Motor neuron (in vitro differentiated cells): ENCODE data around the gene ATG3. TPM values are rescaled to one million over a fixed set of nuclear protein-coding genes. Genes with fewer than 3 reads are reported as not detected.
"Not testable (repeated sequence)": the region's sequence is repeated elsewhere in the genome, so short reads cannot be mapped to it uniquely, and the experiment has no call there.

Experiments
- ATAC-seq, 8 experiments: fragments of 200-7000 bp; cut with Tn5 transposase; replicated peaks in 6 of 8; 2 replicates each; pipeline ENCODE4 v1.8.0; 2021; ENCODE audit warnings: mild to moderate bottlenecking in 8 of 8, moderate library complexity in 8 of 8
- H3K27ac ChIP-seq, 2 donors: fragments of 250-450 bp; sonication (Bioruptor Pico); 2 replicates each; pipeline ENCODE4 v1.9.0; 2021; ENCODE audit warnings: antibody characterized with exemption in 2 of 2, mild to moderate bottlenecking in 2 of 2, moderate library complexity in 1 of 2
- H3K4me1 ChIP-seq, 2 donors: fragments of 250-450 bp; sonication (Bioruptor Pico); replicated peaks in 1 of 2; 2 replicates each; pipeline ENCODE4 v1.6.1; 2021; ENCODE audit warnings: antibody characterized with exemption in 2 of 2, mild to moderate bottlenecking in 2 of 2, moderate library complexity in 1 of 2
- H3K4me3 ChIP-seq, 5 donors: fragments of 250-450 bp; sonication (Bioruptor Pico); 2 replicates each; pipeline ENCODE4 v1.9.0; 2021; ENCODE audit warnings: antibody characterized with exemption in 5 of 5, mild to moderate bottlenecking in 5 of 5, moderate library complexity in 4 of 5
- WGBS, 10 experiments: fragments of 450-650 bp; shearing (Covaris generic); methylation state at CpG; one replicate each; pipeline ENCODE4 v1.0.0; 2022; 5-methylcytosine and 5-hydroxymethylcytosine counted together
- in situ Hi-C, 9 experiments: fragments of 400-800 bp; cut with MboI; loops; one replicate each; pipeline ENCODE4 v1.15.0; 2021; ENCODE audit warnings: low sequenced_read_pairs in 9 of 9, low pct_unique_long_range_greater_than_20kb in 2 of 9; ENCODE audit not compliant: unreplicated experiment in 9 of 9
- total RNA-seq, 8 experiments: library from RNA; unstranded; fragments of 300-600 nt; gene quantifications; 2 replicates each; pipeline versions ENCODE4 v1.2.3 to v1.2.4, GENCODE V29; 2022

The ATG3 gene
- total RNA-seq, 8 experiments from 2014 or later: 37.0 to 66.2 (median 48.8) TPM

DNA sequence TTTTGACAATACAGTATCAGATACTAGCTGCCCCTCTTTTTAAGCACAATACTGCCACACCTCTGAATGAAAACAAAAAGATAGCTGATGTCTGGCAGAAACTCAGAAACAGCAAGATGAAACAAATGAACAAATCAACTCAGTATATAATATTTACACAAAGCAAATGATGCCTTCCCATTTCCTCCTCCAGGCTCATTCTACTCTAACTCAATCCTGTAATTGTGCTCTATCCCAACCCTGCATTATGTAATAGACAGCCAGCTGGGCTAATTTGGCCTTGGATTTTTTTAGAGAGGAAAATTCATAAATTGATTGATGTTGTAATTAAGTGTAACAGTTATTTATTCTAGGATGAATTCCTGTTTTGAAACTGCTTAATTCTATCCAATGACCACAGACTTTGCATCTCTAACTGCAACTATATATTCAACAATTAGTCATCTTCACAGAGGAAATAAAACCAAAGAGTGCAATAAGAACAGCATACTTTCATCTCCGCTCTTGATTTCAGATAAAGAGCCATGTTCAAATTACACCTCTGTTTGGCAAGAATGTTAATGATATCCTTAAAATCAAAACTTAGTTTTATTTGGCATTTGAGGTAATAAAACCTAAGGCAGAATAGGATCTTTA is 6.1 kb downstream of the ATG3 start:
- 50 to 100% (median 100%) methylated on average over 1 of the region's 1 CpG; no CpG with 5 or more reads in 1 of the 10 experiments for WGBS, 10 experiments
- peak in 1 of 8 experiments; percentile 31 for ATAC-seq

DNA sequence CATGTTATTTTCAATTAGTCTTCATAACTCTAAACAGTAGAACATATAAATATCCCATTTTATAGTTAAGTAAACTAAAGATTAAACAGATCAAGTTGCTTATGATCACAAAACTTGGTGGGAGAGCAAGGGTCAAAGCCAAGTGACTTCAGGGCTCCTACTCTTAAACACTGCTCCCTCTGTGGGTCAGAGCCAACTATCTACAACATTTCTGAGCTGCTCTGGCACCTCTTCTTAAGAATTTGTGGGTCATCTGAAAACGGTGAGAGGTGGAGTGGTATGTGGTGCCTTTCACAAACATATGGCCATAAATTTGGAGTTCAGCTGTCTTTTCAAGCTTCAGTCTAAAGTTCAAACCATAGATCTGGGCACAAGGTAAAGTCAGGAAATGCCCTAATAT is 10.9 kb downstream of the ATG3 start:
- no peak for ATAC-seq
- in situ Hi-C loops: no loop called here
- H3K27ac ChIP-seq: no peak overlapping the region

More for the DNA sequence above, 6.1 kb downstream of the ATG3 start:
- in situ Hi-C loops: no loop called here
- Histone ChIP-seq H3K4me1 (peaks cover 0 to 7% of the 10 kb centered on the region in 2 donors), H3K27ac (no peak overlapping the region), H3K4me3 (no peak overlapping the region)

DNA sequence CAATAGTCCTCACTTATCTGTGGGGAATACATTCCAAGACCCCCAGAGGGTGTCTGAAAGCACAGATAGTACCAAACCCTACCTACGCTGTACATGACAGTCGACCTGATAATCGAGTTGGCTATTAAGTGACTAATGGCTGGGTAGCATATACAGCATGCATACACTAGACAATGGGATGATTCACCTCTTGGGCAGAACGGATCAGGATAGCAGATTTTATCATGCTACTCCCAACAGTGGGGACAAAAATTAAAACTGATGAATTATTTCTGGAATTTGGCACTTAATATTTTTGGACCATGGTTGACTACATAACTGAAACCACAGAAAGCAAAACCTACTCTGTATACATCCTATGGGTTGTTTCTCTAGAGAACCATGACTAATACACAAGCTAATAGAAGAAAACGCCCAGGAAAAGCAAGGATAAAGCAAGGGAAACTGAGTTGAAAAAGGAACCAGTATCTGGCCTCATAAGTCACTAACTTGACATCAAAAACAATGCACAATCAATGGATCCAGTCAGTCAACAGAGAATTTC is 15.5 kb downstream of the ATG3 start:
- in situ Hi-C loops: loop anchor here in 2 of 9 experiments (25.0 kb wide), 2 partner anchors 259 to 434 kb away; partner anchors contain the start of gene SLC9C1 (in 1 of the 2)

More for the DNA sequence above, 10.9 kb downstream of the ATG3 start:
- WGBS, 10 experiments: 0 to 80% (median 13%) methylated on average over 1 of the region's 1 CpG; no CpG with 5 or more reads in 5 of the 10 experiments
- H3K4me3 ChIP-seq: no peak overlapping the region
- no peaks in the 10 kb centered on the region for H3K4me1 ChIP-seq

DNA sequence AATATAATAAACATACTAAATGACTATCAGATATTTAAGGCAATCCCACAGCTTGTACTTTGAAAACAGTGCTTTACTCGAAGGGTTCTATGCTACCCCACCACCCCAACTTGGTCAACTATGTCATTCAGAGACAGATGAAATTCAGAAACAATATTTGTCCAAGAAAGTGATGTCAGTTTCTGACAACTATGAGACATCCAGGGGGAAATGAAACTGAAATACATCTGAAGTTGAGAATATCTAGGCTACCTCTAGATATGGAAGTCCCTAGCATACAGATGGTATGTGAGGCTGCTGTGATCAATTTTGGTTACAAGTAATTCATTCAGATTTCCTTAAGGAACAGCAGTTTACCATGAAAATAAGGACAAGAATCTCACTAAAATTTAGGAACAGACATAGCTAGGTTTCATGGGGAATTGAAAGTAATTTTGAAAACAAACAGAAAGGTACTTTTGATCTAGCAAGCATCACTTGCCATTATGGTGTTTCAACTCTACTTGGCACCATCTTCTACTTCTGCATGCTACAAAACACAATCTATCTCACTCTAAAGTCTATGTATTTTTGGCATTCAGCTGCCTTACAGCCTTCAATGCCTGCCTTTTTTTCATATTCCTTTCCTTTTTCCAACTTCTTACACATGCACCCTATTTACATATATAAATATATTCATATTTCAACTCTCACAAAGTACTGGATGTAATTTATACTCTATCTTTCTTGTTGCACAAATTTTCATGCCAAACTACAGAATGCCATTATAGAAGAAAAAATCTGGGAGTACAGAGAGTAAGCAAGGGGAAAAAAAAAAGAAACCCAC is 21.7 kb downstream of the ATG3 start:
- H3K4me3 ChIP-seq: no peak overlapping the region
- WGBS, 10 experiments: 100% methylated on average over 1 of the region's 1 CpG; no CpG with 5 or more reads in 3 of the 10 experiments
- H3K27ac ChIP-seq: no peak overlapping the region
- in situ Hi-C loops: loop anchor here in 2 of 9 experiments (25.0 kb wide), 2 partner anchors 253 to 428 kb away; partner anchors contain the start of gene SLC9C1 (in 1 of the 2)
- no peaks in the 10 kb centered on the region for H3K4me1 ChIP-seq
- peak in 2 of 8 experiments; percentile 67 to 76 for ATAC-seq

More for the DNA sequence above, 15.5 kb downstream of the ATG3 start:
- Histone ChIP-seq H3K27ac (no peak overlapping the region), H3K4me3 (no peak overlapping the region), H3K4me1 (no peaks in the 10 kb centered on the region)
- 54 to 98% (median 82%) methylated on average over 1 to 5 of the region's 5 CpGs; no CpG with 5 or more reads in 1 of the 10 experiments for WGBS, 10 experiments
- ATAC-seq: no peak

GRCh38 chr3:112531358-112531781 is 30.4 kb downstream of the ATG3 start:
- Histone ChIP-seq H3K4me1 (no peaks in the 10 kb centered on the region), H3K4me3 (no peak overlapping the region), H3K27ac (no peak overlapping the region)
- ATAC-seq: no peak
- in situ Hi-C loops: loop anchor here in 2 of 9 experiments (25.0 kb wide), 2 partner anchors 244 to 419 kb away; partner anchors contain the start of gene SLC9C1 (in 1 of the 2)
- WGBS, 10 experiments: 0 to 8% (median 0%) methylated on average over 1 of the region's 1 CpG; no CpG with 5 or more reads in 2 of the 10 experiments

GRCh38 chr3:112530573-112530972 is 31.2 kb downstream of the ATG3 start:
- WGBS, 10 experiments: 75 to 100% (median 90%) methylated on average over 1 to 3 of the region's 3 CpGs; no CpG with 5 or more reads in 1 of the 10 experiments
- in situ Hi-C loops: loop anchor here in 2 of 9 experiments (25.0 kb wide), 2 partner anchors 243 to 418 kb away; partner anchors contain the start of gene SLC9C1 (in 1 of the 2)
- no peak overlapping the region for H3K4me3 ChIP-seq
- H3K27ac ChIP-seq: no peak overlapping the region
- no peaks in the 10 kb centered on the region for H3K4me1 ChIP-seq
- ATAC-seq: no peak

- H3K4me1 ChIP-seq, H3K4me3 ChIP-seq, H3K27ac ChIP-seq, ATAC-seq: not testable (repeated sequence)
- WGBS, 10 experiments: 85 to 100% (median 96%) methylated on average over 1 to 6 of the region's 6 CpGs; no CpG with 5 or more reads in 1 of the 10 experiments
- in situ Hi-C loops: loop anchor here in 5 of 9 experiments (10.0 to 25.0 kb wide), 5 partner anchors 187 to 412 kb away; partner anchors contain the start of genes GCSAM (in 3 of the 5), CD200 (in 1 of the 5) and SLC9C1 (in 1 of the 5)
Observed at GRCh38 chr3:112524127-112524526, 37.6 kb downstream of the ATG3 start.

DNA sequence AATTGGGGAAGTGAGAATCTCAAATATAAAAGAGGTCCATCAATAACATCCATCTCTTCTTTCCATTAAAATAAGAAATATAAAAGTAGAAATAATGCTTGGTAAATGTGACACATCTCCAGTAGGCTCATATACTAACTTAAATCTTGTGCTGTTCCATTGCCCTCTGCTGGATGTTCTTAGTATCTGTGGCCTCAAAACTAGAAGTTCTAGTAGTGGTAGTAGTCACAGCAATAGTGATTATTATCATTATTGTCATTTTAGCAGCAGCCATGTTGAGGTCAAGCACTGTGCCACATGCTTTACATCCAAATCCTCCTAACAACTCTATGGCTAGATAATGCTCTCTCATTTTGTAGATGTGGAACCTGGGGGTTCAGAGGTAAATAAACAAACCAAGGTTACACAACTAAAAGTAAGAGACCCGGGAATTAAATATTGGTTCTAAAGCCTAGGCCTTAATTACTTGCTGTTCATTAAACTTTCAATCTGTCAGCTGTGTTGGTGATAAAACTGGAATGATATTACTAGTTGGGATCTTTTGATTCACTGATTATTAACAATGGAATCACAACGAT is 42.2 kb downstream of the ATG3 start:
- 0 to 100% (median 75%) methylated on average over 1 to 2 of the region's 2 CpGs; no CpG with 5 or more reads in 1 of the 10 experiments for WGBS, 10 experiments
- ATAC-seq: peak in 6 of 8 experiments; percentile 50 to 92 (median 80)
- Histone ChIP-seq H3K4me3 (no peak overlapping the region), H3K4me1 (no peaks in the 10 kb centered on the region), H3K27ac (no peak overlapping the region)
- in situ Hi-C loops: loop anchor here in 5 of 9 experiments (10.0 to 25.0 kb wide), 5 partner anchors 182 to 407 kb away; partner anchors contain the start of genes GCSAM (in 3 of the 5), CD200 (in 1 of the 5) and SLC9C1 (in 1 of the 5)

- WGBS, 10 experiments: 35 to 83% (median 58%) methylated on average over 1 to 3 of the region's 3 CpGs; no CpG with 5 or more reads in 2 of the 10 experiments
- H3K4me3 ChIP-seq, H3K4me1 ChIP-seq, H3K27ac ChIP-seq, ATAC-seq: not testable (repeated sequence)
- in situ Hi-C loops: loop anchor here in 5 of 9 experiments (10.0 to 25.0 kb wide), 5 partner anchors 182 to 407 kb away; partner anchors contain the start of genes GCSAM (in 3 of the 5), CD200 (in 1 of the 5) and SLC9C1 (in 1 of the 5)
Observed at GRCh38 chr3:112518970-112519369, 42.8 kb downstream of the ATG3 start.

GRCh38 chr3:112514527-112515128 is 47.1 kb downstream of the ATG3 start:
- H3K27ac ChIP-seq: no peak overlapping the region
- H3K4me1 ChIP-seq: no peaks in the 10 kb centered on the region
- in situ Hi-C loops: loop anchor here in 5 of 9 experiments (10.0 to 25.0 kb wide), 5 partner anchors 177 to 402 kb away; partner anchors contain the start of genes GCSAM (in 3 of the 5), CD200 (in 1 of the 5) and SLC9C1 (in 1 of the 5)
- 40 to 86% (median 56%) methylated on average over 1 to 2 of the region's 2 CpGs; no CpG with 5 or more reads in 3 of the 10 experiments for WGBS, 10 experiments
- ATAC-seq: no peak
- no peak overlapping the region for H3K4me3 ChIP-seq

DNA sequence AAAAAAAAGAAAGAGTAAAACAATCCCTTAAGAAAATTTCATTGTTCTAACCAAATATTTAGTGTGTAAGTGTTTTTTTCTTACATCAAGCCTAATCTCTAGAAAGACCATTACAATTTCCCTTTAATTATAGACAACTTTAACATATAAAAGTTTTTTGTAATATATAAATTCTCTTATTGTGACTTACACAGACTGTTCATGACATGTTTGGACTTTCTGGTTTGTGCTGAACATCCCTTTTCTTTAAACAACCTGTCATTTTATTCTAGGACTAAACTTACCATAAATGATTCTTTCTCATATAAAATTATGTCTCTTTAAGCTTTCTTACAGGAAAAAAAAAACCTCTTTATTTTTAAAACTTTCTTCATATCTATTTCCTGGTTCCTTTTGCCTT is 49.4 kb downstream of the ATG3 start:
- in situ Hi-C loops: loop anchor here in 5 of 9 experiments (10.0 to 25.0 kb wide), 5 partner anchors 175 to 400 kb away; partner anchors contain the start of genes GCSAM (in 3 of the 5), CD200 (in 1 of the 5) and SLC9C1 (in 1 of the 5)
- no peak for ATAC-seq
- no peaks in the 10 kb centered on the region for H3K4me1 ChIP-seq
- H3K4me3 ChIP-seq: no peak overlapping the region
- H3K27ac ChIP-seq: no peak overlapping the region
